ENCODE measurements around the gene MPZL1.

- TF ChIP-seq CTCF (IDR thresholded peaks at IDR 0.05) = no peak
- TF ChIP-seq POLR2A (IDR thresholded peaks at IDR 0.05) = no peak
These were observed 28.0 kb downstream of the MPZL1 start for GRCh38 chr1:167749741-167750140.

Measured in ovary (tissue), 3 donors.